Measurements from ENCODE around the gene APBA2. TPM values are rescaled to one million over a fixed set of nuclear protein-coding genes. Genes with fewer than 3 reads are reported as not detected.

APBA2 gene
- total RNA-seq, 6 donors from 2014 or later: 3.2 to 7.9 (median 6.0) TPM

- Histone ChIP-seq H3K27me3 (no peaks in the 10 kb centered on the region), H3K9me3 (no peaks in the 10 kb centered on the region), H3K4me1 (no peaks in the 10 kb centered on the region), H3K4me3 (no peak overlapping the region), H3K36me3 (no peaks in the 10 kb centered on the region), H3K27ac (no peak overlapping the region)
- 44 to 85% methylated on average over 1 to 5 of the region's 5 CpGs for WGBS, 2 donors
- no peak for ATAC-seq (ENCODE audit: low FRiP score in 2 of 2)
- no peak for DNase-seq
- TF ChIP-seq EP300 (IDR thresholded peaks at IDR 0.05) (no peak), POLR2AphosphoS5 (IDR thresholded peaks at IDR 0.05) (no peak), POLR2A (IDR thresholded peaks at IDR 0.05) (no peak)
- TF ChIP-seq, protein P1, sequence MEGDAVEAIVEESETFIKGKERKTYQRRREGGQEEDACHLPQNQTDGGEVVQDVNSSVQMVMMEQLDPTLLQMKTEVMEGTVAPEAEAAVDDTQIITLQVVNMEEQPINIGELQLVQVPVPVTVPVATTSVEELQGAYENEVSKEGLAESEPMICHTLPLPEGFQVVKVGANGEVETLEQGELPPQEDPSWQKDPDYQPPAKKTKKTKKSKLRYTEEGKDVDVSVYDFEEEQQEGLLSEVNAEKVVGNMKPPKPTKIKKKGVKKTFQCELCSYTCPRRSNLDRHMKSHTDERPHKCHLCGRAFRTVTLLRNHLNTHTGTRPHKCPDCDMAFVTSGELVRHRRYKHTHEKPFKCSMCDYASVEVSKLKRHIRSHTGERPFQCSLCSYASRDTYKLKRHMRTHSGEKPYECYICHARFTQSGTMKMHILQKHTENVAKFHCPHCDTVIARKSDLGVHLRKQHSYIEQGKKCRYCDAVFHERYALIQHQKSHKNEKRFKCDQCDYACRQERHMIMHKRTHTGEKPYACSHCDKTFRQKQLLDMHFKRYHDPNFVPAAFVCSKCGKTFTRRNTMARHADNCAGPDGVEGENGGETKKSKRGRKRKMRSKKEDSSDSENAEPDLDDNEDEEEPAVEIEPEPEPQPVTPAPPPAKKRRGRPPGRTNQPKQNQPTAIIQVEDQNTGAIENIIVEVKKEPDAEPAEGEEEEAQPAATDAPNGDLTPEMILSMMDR (IDR thresholded peaks at IDR 0.05): no peak
Measured at GRCh38 chr15:29065571-29065970, 179.8 kb downstream of the APBA2 start.

- Histone ChIP-seq H3K27me3 (no peaks in the 10 kb centered on the region), H3K9me3 (no peaks in the 10 kb centered on the region), H3K4me3 (no peak overlapping the region), H3K27ac (no peak overlapping the region), H3K4me1 (no peaks in the 10 kb centered on the region), H3K36me3 (no peaks in the 10 kb centered on the region)
- WGBS, 2 donors: 88 to 89% methylated on average over 5 of the region's 5 CpGs
- ATAC-seq (ENCODE audit: low FRiP score in 2 of 2): no peak
- TF ChIP-seq, protein P1 (IDR thresholded peaks at IDR 0.05): no peak
- no peak for TF ChIP-seq POLR2A (IDR thresholded peaks at IDR 0.05)
- no peak for DNase-seq
Measured at GRCh38 chr15:29066310-29066709, 180.5 kb downstream of the APBA2 start.

DNA sequence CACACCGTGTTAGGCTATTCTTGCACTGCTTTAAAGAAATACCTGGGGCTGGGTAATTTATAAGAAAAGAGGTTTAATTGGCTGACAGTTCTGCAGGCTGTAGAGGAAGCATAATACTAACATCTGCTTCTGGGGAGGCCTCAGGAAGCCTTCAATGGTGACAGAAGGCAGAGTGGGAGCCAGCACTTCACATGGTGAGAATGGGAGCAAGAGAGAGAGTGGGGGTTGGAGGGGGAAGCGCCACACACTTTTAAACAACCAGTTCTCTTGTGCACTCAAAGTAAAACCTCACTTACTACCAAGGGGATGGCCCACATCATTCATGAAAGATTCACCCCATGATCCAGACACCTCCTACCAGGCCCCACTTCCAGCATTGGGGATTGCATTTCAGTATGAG is 181.1 kb downstream of the APBA2 start:
- H3K36me3 ChIP-seq: no peaks in the 10 kb centered on the region
- ATAC-seq (ENCODE audit: low FRiP score in 2 of 2): no peak
- H3K4me1 ChIP-seq: no peaks in the 10 kb centered on the region
- no peaks in the 10 kb centered on the region for H3K27me3 ChIP-seq
- WGBS, 2 donors: 73 to 87% methylated on average over 2 of the region's 2 CpGs
- H3K27ac ChIP-seq: no peak overlapping the region
- DNase-seq: no peak
- TF ChIP-seq EP300 (IDR thresholded peaks at IDR 0.05) (no peak), POLR2AphosphoS5 (IDR thresholded peaks at IDR 0.05) (no peak), POLR2A (IDR thresholded peaks at IDR 0.05) (no peak)
- TF ChIP-seq, protein P1 (IDR thresholded peaks at IDR 0.05): no peak
- no peak overlapping the region for H3K4me3 ChIP-seq
- no peaks in the 10 kb centered on the region for H3K9me3 ChIP-seq

- Histone ChIP-seq H3K4me3 (no peak overlapping the region), H3K27ac (no peak overlapping the region)
- WGBS, 2 donors: 70 to 74% methylated on average over 7 of the region's 7 CpGs
Measured at GRCh38 chr15:29067949-29068348, 182.2 kb downstream of the APBA2 start.

More at GRCh38 chr15:29067949-29068348, 182.2 kb downstream of the APBA2 start:
- Histone ChIP-seq H3K27me3 (no peaks in the 10 kb centered on the region), H3K4me1 (no peaks in the 10 kb centered on the region), H3K9me3 (no peaks in the 10 kb centered on the region), H3K36me3 (no peaks in the 10 kb centered on the region)
- ATAC-seq (ENCODE audit: low FRiP score in 2 of 2) (no peak), DNase-seq (no peak)
- TF ChIP-seq EP300 (IDR thresholded peaks at IDR 0.05) (no peak), POLR2A (IDR thresholded peaks at IDR 0.05) (no peak), POLR2AphosphoS5 (IDR thresholded peaks at IDR 0.05) (no peak)
- TF ChIP-seq, protein P1 (IDR thresholded peaks at IDR 0.05): no peak

Data from upper lobe of left lung (tissue), 6 donors.